Cortex of kidney (tissue), 1 donor: ENCODE measurements around the gene SSX2.
"Not testable (repeated sequence)": the region's sequence is repeated elsewhere in the genome, so short reads cannot be mapped to it uniquely, and the experiment has no call there.

Source experiments
- DNase-seq: peaks from one replicate; lab custom pipeline; 2025; lab: John Stamatoyannopoulos, UW

SSX2 gene

GRCh38 chrX:52707078-52707477 lies at the start of gene SSX2:
Gene SSX2 (minus strand): TSS chrX:52707178. CDS start chrX:52705749, 1,429 bp downstream.
- DNase-seq = not testable (repeated sequence)

- not testable (repeated sequence) for DNase-seq
Observed at GRCh38 chrX:52750952-52751351, 44.0 kb upstream of the SSX2 start, which contains the start of gene SSX2B. Gene SSX2B (plus strand): TSS chrX:52751252. CDS start chrX:52752681, 1,429 bp downstream.

- DNase-seq = not testable (repeated sequence)
Observed at GRCh38 chrX:52692034-52692433, 14.9 kb downstream of the SSX2 start.

- DNase-seq = not testable (repeated sequence)
Observed at GRCh38 chrX:52662218-52662617, 44.8 kb downstream of the SSX2 start.

GRCh38 chrX:52655475-52655874 lies 51.5 kb downstream of the SSX2 start:
- not testable (repeated sequence) for DNase-seq

GRCh38 chrX:52654800-52655199 lies 52.2 kb downstream of the SSX2 start, which contains the start of gene SSX7:
Gene SSX7 (minus strand): TSS chrX:52654900. CDS start chrX:52653472, 1,428 bp downstream.
- DNase-seq = not testable (repeated sequence)

- DNase-seq = not testable (repeated sequence)
Observed at GRCh38 chrX:52650676-52651075, 56.3 kb downstream of the SSX2 start.

GRCh38 chrX:52648956-52649355 lies 58.0 kb downstream of the SSX2 start:
- DNase-seq = not testable (repeated sequence)
